Lung (tissue), 16 donors: Measurements from ENCODE around the gene MZF1. TPM values are rescaled to one million over a fixed set of nuclear protein-coding genes. Genes with fewer than 3 reads are reported as not detected.
A peak's percentile ranks its signal among the peaks of the same experiment; 100 is the strongest.
"Not testable (repeated sequence)": the region's sequence is repeated elsewhere in the genome, so short reads cannot be mapped to it uniquely, and the experiment has no call there.

Experiments
- ATAC-seq: fragments of 200-7000 bp; cut with Tn5 transposase; one replicate; pipeline ENCODE4 v1.9.1; 2020; ENCODE audit warnings: moderate number of reproducible peaks; ENCODE audit not compliant: insufficient read depth, low FRiP score
- DNase-seq, 3 donors: peaks; one replicate each; pipeline ENCODE4 v3.0.0-alpha.2; 2013 to 2017
- H3K27ac ChIP-seq, 2 donors: one replicate each; pipeline ENCODE4 v1.5.1; 2013; ENCODE audit warnings: mild to moderate bottlenecking in 2 of 2, moderate library complexity in 2 of 2, control low read depth in 1 of 2, inconsistent platforms in 1 of 2, low read depth in 1 of 2, low read length in 1 of 2
- H3K27me3 ChIP-seq, 3 donors: one replicate each; pipeline ENCODE4 v1.5.1; 2013; ENCODE audit warnings: low read length in 2 of 3; ENCODE audit not compliant: control insufficient read depth in 3 of 3, insufficient read depth in 3 of 3
- H3K36me3 ChIP-seq, 4 donors: one replicate each; pipeline ENCODE4 v1.5.1; 2013; ENCODE audit warnings: low read length in 4 of 4, mild to moderate bottlenecking in 1 of 4, moderate library complexity in 1 of 4; ENCODE audit not compliant: control insufficient read depth in 4 of 4, insufficient read depth in 4 of 4
- H3K4me1 ChIP-seq, 5 donors: one replicate each; pipeline ENCODE4 v1.5.1; 2013; ENCODE audit warnings: low read length in 5 of 5, mild to moderate bottlenecking in 2 of 5, moderate library complexity in 1 of 5; ENCODE audit not compliant: control insufficient read depth in 5 of 5, insufficient read depth in 5 of 5
- H3K4me3 ChIP-seq: one replicate; pipeline ENCODE4 v1.5.1; 2013; ENCODE audit warnings: mild to moderate bottlenecking, control low read depth, moderate library complexity
- H3K9ac ChIP-seq, 2 donors: one replicate each; pipeline ENCODE4 v1.5.1; 2013; ENCODE audit warnings: low read length in 2 of 2, control low read depth in 1 of 2; ENCODE audit not compliant: insufficient read depth in 1 of 2
- H3K9me3 ChIP-seq, 4 donors: one replicate each; pipeline ENCODE4 v1.5.1; 2013; ENCODE audit warnings: low read length in 3 of 4, mild to moderate bottlenecking in 1 of 4, moderate library complexity in 1 of 4; ENCODE audit not compliant: control insufficient read depth in 4 of 4, insufficient read depth in 3 of 4
- CTCF ChIP-seq: IDR thresholded peaks from 2 replicates; pipeline ENCODE4 v1.5.1; 2012; ENCODE audit warnings: mild to moderate bottlenecking; ENCODE audit errors: control extremely low read depth, extremely low read depth
- WGBS, 2 donors: extraction: QIAGEN DNeasy Blood & Tissue Kit; methylation state at CpG; one replicate each; pipeline ENCODE4 v1.1.7; 2013; 5-methylcytosine and 5-hydroxymethylcytosine counted together
- long read RNA-seq, 5 donors: transcript quantifications; one replicate each; lab custom pipeline, GENCODE V29; 2026
- polyA plus RNA-seq, 2 donors: library from polyadenylated mRNA; stranded (reverse); fragments of 200-250 nt; gene quantifications; one replicate each; pipeline ENCODE4 v1.2.1, GENCODE V29; 2013
- total RNA-seq, 2 donors: library from RNA; depleted of rRNA in 1 of 2; stranded (reverse); fragments of >200 nt in 1 of 2; gene quantifications; one replicate each; pipeline ENCODE4 v1.2.1, GENCODE V29; 2014 to 2021
- donor health status: control.
- donor health status: control.
- donor health status: Bipolar disorder and iron deficiency.
- donor health status: healthy.
- donor health status: DM: yes; HTN: yes; CAD: no.

Gene MZF1
- 10 to 100 TPM; 28.4 to 37.5 TPM for total RNA-seq
- 10 to 100 TPM; 19.2 to 31.7 TPM for polyA plus RNA-seq
- long read RNA-seq, donor 1, transcript MZF1-207 (1 exons, 2,683 nt) = major isoform, 81 of 84 reads
- long read RNA-seq, donor 1, partial matches to known transcripts = 0 of 84 reads
- long read RNA-seq, donor 1, other reads (novel, unspliced or antisense) = 0 of 84 reads
- long read RNA-seq, donor 2, transcript MZF1-207 (1 exons, 2,683 nt) = major isoform, 23 of 52 reads
- long read RNA-seq, donor 2, partial matches to known transcripts = 17 of 52 reads
- long read RNA-seq, donor 2, other reads (novel, unspliced or antisense) = 10 of 52 reads
- long read RNA-seq, donor 3, transcript MZF1-207 (1 exons, 2,683 nt) = major isoform, 53 of 53 reads
- long read RNA-seq, donor 3, partial matches to known transcripts = 0 of 53 reads
- long read RNA-seq, donor 3, other reads (novel, unspliced or antisense) = 0 of 53 reads
- long read RNA-seq, donor 4, transcript MZF1-207 (1 exons, 2,683 nt) = major isoform, 35 of 36 reads
- long read RNA-seq, donor 4, partial matches to known transcripts = 0 of 36 reads
- long read RNA-seq, donor 4, other reads (novel, unspliced or antisense) = 0 of 36 reads
- long read RNA-seq, donor 5, transcript MZF1-207 (1 exons, 2,683 nt) = major isoform, 87 of 91 reads
- long read RNA-seq, donor 5, partial matches to known transcripts = 0 of 91 reads
- long read RNA-seq, donor 5, other reads (novel, unspliced or antisense) = 0 of 91 reads

GRCh38 chr19:58572818-58573657 is at the start of gene MZF1:
TSS of gene MZF1 (minus strand) at chr19:58573335. CDS start at chr19:58571389, 1,946 bp downstream.
- Histone ChIP-seq H3K9ac (peak within 1 kb of the TSS; percentile 92 to 96), H3K27ac (peak within 1 kb of the TSS; percentile 71 to 96), H3K9me3 (no peaks in the 10 kb centered on the region), H3K4me3 (peak within 1 kb of the TSS; percentile 54), H3K36me3 (peaks cover 0 to 19% (median 15%) of the 10 kb centered on the region in 4 donors), H3K27me3 (no peaks in the 10 kb centered on the region), H3K4me1 (peaks cover 0 to 19% (median 11%) of the 10 kb centered on the region in 5 donors)
- ATAC-seq (peak; percentile 80), DNase-seq (peak; percentile 100)
- TF ChIP-seq CTCF = no peak
- 0 to 1% methylated on average over 75 of the region's 75 CpGs for WGBS, 2 donors

- ATAC-seq, H3K36me3 ChIP-seq, H3K9ac ChIP-seq, H3K9me3 ChIP-seq, H3K27me3 ChIP-seq, H3K27ac ChIP-seq, H3K4me1 ChIP-seq, H3K4me3 ChIP-seq: not testable (repeated sequence)
- WGBS, 2 donors = 86 to 90% methylated on average over 11 to 28 of the region's 28 CpGs
- peak in 1 of 3 donors; percentile 33 for DNase-seq
These were observed 34.1 kb upstream of the MZF1 start for GRCh38 chr19:58607213-58607612.

- H3K4me3 ChIP-seq, H3K27me3 ChIP-seq, H3K4me1 ChIP-seq, ATAC-seq, H3K27ac ChIP-seq, H3K36me3 ChIP-seq, DNase-seq, H3K9ac ChIP-seq, H3K9me3 ChIP-seq: not testable (repeated sequence)
- 75 to 79% methylated on average over 39 to 62 of the region's 62 CpGs for WGBS, 2 donors
These were observed 33.2 kb upstream of the MZF1 start for GRCh38 chr19:58606251-58606896.

GRCh38 chr19:58586133-58586765 is 13.1 kb upstream of the MZF1 start:
- Histone ChIP-seq H3K4me1 (peaks cover 0 to 2% (median 0%) of the 10 kb centered on the region in 5 donors), H3K27ac (no peak overlapping the region), H3K9ac (no peak overlapping the region), H3K4me3 (no peak overlapping the region), H3K9me3 (no peaks in the 10 kb centered on the region), H3K36me3 (peaks cover 4 to 25% (median 8%) of the 10 kb centered on the region in 4 donors), H3K27me3 (no peaks in the 10 kb centered on the region)
- DNase-seq (no peak), ATAC-seq (no peak)
- 95 to 96% methylated on average over 4 of the region's 4 CpGs for WGBS, 2 donors
- TF ChIP-seq CTCF = no peak
